K562 (cell line): ENCODE results near the gene PCED1B. TPM values are rescaled to one million over a fixed set of nuclear protein-coding genes. Genes with fewer than 3 reads are reported as not detected.

Experiments used
- ATAC-seq: fragments of 200-7000 bp; cut with Tn5 transposase; 3 replicates; pipeline ENCODE4 v1.9.1; 2020; ENCODE audit warnings: moderate library complexity
- BruUV-seq: library from RNA; stranded (reverse); fragments of 400-500 nt; replicated peaks from 2 replicates; lab custom pipeline; 2021; lab: Mats Ljungman, UMichigan
- CTCF ChIA-PET: fragments of 300-600 bp; formaldehyde crosslinking; extraction: SDS; loops from one replicate; lab custom pipeline; 2021; ENCODE audit warnings: low intra/inter-chr PET ratio; lab: Yijun Ruan, JAX
- POLR2A ChIA-PET: fragments of 300-600, 350-650 bp; sonication (Branson Sonifier 250); formaldehyde crosslinking; extraction: SDS; loops from one replicate; lab custom pipeline; 2021; ENCODE audit warnings: antibody characterized with exemption, inconsistent platforms; lab: Yijun Ruan, JAX
- DNase-seq, 4 experiments: peaks; one replicate each; pipeline versions ENCODE4 v3.0.0 to v3.0.0-alpha.2; 2011 to 2018; ENCODE audit warnings: low spot score in 3 of 4, mixed read lengths in 3 of 4; ENCODE audit errors: extremely low read depth in 1 of 4
- FAIRE-seq: peaks from 2 replicates; lab custom pipeline; 2011; peaks lifted over from hg19 to GRCh38; lab: Jason Lieb, UNC
- H2AFZ ChIP-seq: 2 replicates; pipeline ENCODE4 v1.6.0; 2011; ENCODE audit warnings: low read depth, low read length, control low read depth, inconsistent platforms
- H3K27ac ChIP-seq: fragments of 200-600 bp; 3 replicates; pipeline ENCODE4 v1.8.0; 2011; ENCODE audit warnings: low read depth, mild to moderate bottlenecking, control low read depth, inconsistent platforms, low read length, moderate library complexity, mixed read lengths; ENCODE audit errors: extremely low read depth
- H3K27me3 ChIP-seq, 2 experiments: fragments of 300-600 bp in 1 of 2; 2 replicates in 1 of 2; 3 replicates in 1 of 2; pipeline versions ENCODE4 v1.6.0 to v1.8.0; 2011; ENCODE audit warnings: inconsistent platforms in 2 of 2, low read length in 2 of 2, mild to moderate bottlenecking in 1 of 2, mixed read lengths in 1 of 2, moderate library complexity in 1 of 2; ENCODE audit not compliant: control insufficient read depth in 2 of 2, insufficient read depth in 2 of 2
- H3K36me3 ChIP-seq: fragments of 300-600 bp; 3 replicates; pipeline ENCODE4 v1.8.0; 2011; ENCODE audit warnings: mild to moderate bottlenecking, low read length, inconsistent platforms; ENCODE audit not compliant: control insufficient read depth, insufficient read depth
- H3K4me1 ChIP-seq, 2 experiments: fragments of 200-600 bp in 1 of 2; replicated peaks in 1 of 2; 2 replicates in 1 of 2; 3 replicates in 1 of 2; pipeline versions ENCODE4 v1.5.1 to v1.8.0; 2011; ENCODE audit warnings: inconsistent platforms in 2 of 2, low read length in 2 of 2, mild to moderate bottlenecking in 1 of 2, mixed read lengths in 1 of 2, moderate library complexity in 1 of 2; ENCODE audit not compliant: control insufficient read depth in 2 of 2, insufficient read depth in 2 of 2
- H3K4me2 ChIP-seq: 2 replicates; pipeline ENCODE4 v1.6.1; 2011; ENCODE audit warnings: low read length, control low read depth, inconsistent platforms, mixed read lengths; ENCODE audit not compliant: insufficient read depth
- H3K4me3 ChIP-seq: fragments of 200-600 bp; sonication (generic), shearing (Covaris generic); 2 replicates; pipeline ENCODE4 v1.5.1; 2016; ENCODE audit warnings: control low read depth, inconsistent platforms
- H3K79me2 ChIP-seq: fragments of 200-600 bp; 3 replicates; pipeline ENCODE4 v1.8.0; 2011; ENCODE audit warnings: low read length, inconsistent platforms; ENCODE audit not compliant: control insufficient read depth, insufficient read depth
- H3K9ac ChIP-seq, 2 experiments: 2 replicates each; pipeline versions ENCODE4 v1.6.0 to v1.6.1; 2011; ENCODE audit warnings: low read depth in 2 of 2, low read length in 2 of 2, control low read depth in 1 of 2, inconsistent platforms in 1 of 2, mild to moderate bottlenecking in 1 of 2, mixed read lengths in 1 of 2; ENCODE audit not compliant: insufficient read depth in 1 of 2
- H3K9me1 ChIP-seq: one replicate; pipeline ENCODE4 v1.6.0; 2011; ENCODE audit warnings: inconsistent platforms, mild to moderate bottlenecking, low read length, moderate library complexity; ENCODE audit not compliant: control insufficient read depth, insufficient read depth
- H3K9me3 ChIP-seq: replicated peaks from 2 replicates; pipeline ENCODE4 v1.5.1; 2011; ENCODE audit warnings: low read depth, low read length, inconsistent platforms; ENCODE audit not compliant: control insufficient read depth, insufficient read depth
- H4K20me1 ChIP-seq: replicated peaks from 2 replicates; pipeline ENCODE4 v1.6.1; 2011; ENCODE audit warnings: low read length, inconsistent platforms, mixed read lengths; ENCODE audit not compliant: control insufficient read depth, insufficient read depth
- HDGF ChIP-seq: fragments of 450-650 bp; IDR thresholded peaks from 2 replicates; pipeline ENCODE4 v1.6.1; 2016
- JUND ChIP-seq, 2 experiments: IDR thresholded peaks; 2 replicates in 1 of 2; 3 replicates in 1 of 2; pipeline ENCODE4 v1.6.1; 2011; ENCODE audit warnings: borderline replicate concordance in 2 of 2, low read depth in 2 of 2, low read length in 2 of 2, improper control_type of control experiment in 1 of 2, missing biosample characterization in 1 of 2, missing genetic modification characterization in 1 of 2, missing genetic modification reagents in 1 of 2
- NEUROD1 ChIP-seq: fragments of 150-350 bp; IDR thresholded peaks from 2 replicates; pipeline ENCODE4 v1.6.1; 2014; ENCODE audit warnings: borderline replicate concordance, low read length, low read depth; ENCODE audit not compliant: partially characterized antibody
- POLR2AphosphoS2 ChIP-seq: IDR thresholded peaks from 2 replicates; pipeline ENCODE4 v1.6.1; 2012; ENCODE audit warnings: low read length, improper control_type of control experiment
- TRIM24 ChIP-seq, 2 experiments: fragments of 450-650 bp; IDR thresholded peaks; 2 replicates each; pipeline ENCODE4 v1.6.1; 2016
- ZFPM2 ChIP-seq: fragments of 250-450 bp; sonication (Bioruptor Pico); IDR thresholded peaks from 2 replicates; pipeline ENCODE4 v1.5.1; 2022; ENCODE audit warnings: mild to moderate bottlenecking
- ZNF274 ChIP-seq: IDR thresholded peaks from 2 replicates; pipeline ENCODE4 v1.6.1; 2011; ENCODE audit warnings: low read depth, mild to moderate bottlenecking, low read length, moderate library complexity, borderline replicate concordance
- ZNF311 ChIP-seq: fragments of 250-450 bp; sonication (Bioruptor Pico); IDR thresholded peaks from 2 replicates; pipeline ENCODE4 v1.4.0; 2020; ENCODE audit warnings: mild to moderate bottlenecking, moderate library complexity
- ZNF780A ChIP-seq: fragments of 250-450 bp; sonication (Bioruptor Pico); IDR thresholded peaks from 2 replicates; pipeline ENCODE4 v1.5.0; 2021; ENCODE audit warnings: mild to moderate bottlenecking
- WGBS: fragments of 100-300 bp; shearing (Covaris generic); methylation state at CpG from one replicate; pipeline ENCODE4 v1.1.6; 2016; ENCODE audit warnings: low coverage, mixed read lengths; ENCODE audit not compliant: insufficient coverage; ENCODE audit errors: missing lambda C conversion rate; 5-methylcytosine and 5-hydroxymethylcytosine counted together
- in situ Hi-C: fragments of 300-500 bp; cut with MboI; formaldehyde crosslinking; loops from 4 replicates; pipeline ENCODE4 v1.15.0; 2018; ENCODE audit warnings: inconsistent platforms, mixed read lengths
- intact Hi-C: fragments of 100-400 bp; cut with micrococcal nuclease; formaldehyde crosslinking; loops from 2 replicates; pipeline ENCODE4 v1.14.2; 2022
- polyA plus RNA-seq, 8 experiments: library from polyadenylated mRNA; depleted of rRNA in 4 of 8; stranded (reverse) in 5 of 8; unstranded in 3 of 8; fragments of >200 nt; fragmentation: Nextera tagmentation in 2 of 8; fragmentation: Illumina TruSeq in 1 of 8; extraction: Ambion mirVana in 2 of 8; extraction: Trizol in 1 of 8; gene quantifications; 2 replicates each; pipeline versions ENCODE4 v1.2.1 to v1.2.3, GENCODE V29; 2011 to 2014; ENCODE audit warnings: inconsistent platforms in 1 of 8, missing spikeins in 1 of 8
- total RNA-seq, 7 experiments: library from RNA; depleted of rRNA in 6 of 7; stranded (reverse); fragments of >200 nt in 6 of 7; fragmentation: Illumina TruSeq in 2 of 7; extraction: Trizol in 2 of 7; gene quantifications; 2 replicates each; pipeline versions ENCODE4 v1.2.1 to v1.2.3, GENCODE V29; 2011 to 2021; ENCODE audit warnings: low replicate concordance in 1 of 7
- TF ChIP-seq, protein P1 (sequence below), 2 experiments: fragments of 450-650 bp; IDR thresholded peaks; 2 replicates each; pipeline ENCODE4 v1.6.1; 2018; ENCODE audit warnings: mild to moderate bottlenecking in 2 of 2, low read depth in 1 of 2; ENCODE audit not compliant: partially characterized antibody in 2 of 2
- TF ChIP-seq, protein P2 (sequence below): sonication (generic); formaldehyde crosslinking; IDR thresholded peaks from 2 replicates; pipeline ENCODE4 v1.8.1; 2023; ENCODE audit warnings: mild to moderate bottlenecking, missing genetic modification reagents, moderate library complexity
- TF ChIP-seq, protein P3 (sequence below): fragments of 250-450 bp; sonication (Bioruptor Pico); IDR thresholded peaks from 2 replicates; pipeline ENCODE4 v1.5.0; 2020; ENCODE audit warnings: mild to moderate bottlenecking, borderline replicate concordance

Gene PCED1B
- total and polyA plus RNA-seq, 9 of the 15 experiments (the other 6 are each of a cell fraction or from before 2014, with no cell fraction given), result 1.2 to 9.3 (median 2.5) TPM

DNA sequence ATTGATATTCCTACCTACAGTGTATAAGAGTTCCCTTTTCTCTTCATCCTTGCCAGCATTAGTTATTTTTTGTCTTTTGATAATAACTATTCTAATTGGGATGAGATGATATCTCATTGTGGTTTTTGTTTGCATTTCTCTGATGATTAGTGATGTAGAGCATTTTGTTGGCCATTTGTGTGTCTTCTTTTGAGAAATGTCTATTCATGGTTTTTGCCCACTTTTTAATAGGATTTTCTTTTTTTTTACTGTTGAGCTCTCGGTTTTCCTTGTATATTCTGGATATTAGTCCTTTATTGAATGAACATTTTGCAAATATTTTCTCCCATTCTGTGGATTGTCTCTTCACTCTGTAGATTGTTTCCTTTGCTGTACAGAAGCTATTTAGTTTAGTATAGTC lies 79.9 kb downstream of the PCED1B start (continued):
- TF ChIP-seq, protein P1, sequence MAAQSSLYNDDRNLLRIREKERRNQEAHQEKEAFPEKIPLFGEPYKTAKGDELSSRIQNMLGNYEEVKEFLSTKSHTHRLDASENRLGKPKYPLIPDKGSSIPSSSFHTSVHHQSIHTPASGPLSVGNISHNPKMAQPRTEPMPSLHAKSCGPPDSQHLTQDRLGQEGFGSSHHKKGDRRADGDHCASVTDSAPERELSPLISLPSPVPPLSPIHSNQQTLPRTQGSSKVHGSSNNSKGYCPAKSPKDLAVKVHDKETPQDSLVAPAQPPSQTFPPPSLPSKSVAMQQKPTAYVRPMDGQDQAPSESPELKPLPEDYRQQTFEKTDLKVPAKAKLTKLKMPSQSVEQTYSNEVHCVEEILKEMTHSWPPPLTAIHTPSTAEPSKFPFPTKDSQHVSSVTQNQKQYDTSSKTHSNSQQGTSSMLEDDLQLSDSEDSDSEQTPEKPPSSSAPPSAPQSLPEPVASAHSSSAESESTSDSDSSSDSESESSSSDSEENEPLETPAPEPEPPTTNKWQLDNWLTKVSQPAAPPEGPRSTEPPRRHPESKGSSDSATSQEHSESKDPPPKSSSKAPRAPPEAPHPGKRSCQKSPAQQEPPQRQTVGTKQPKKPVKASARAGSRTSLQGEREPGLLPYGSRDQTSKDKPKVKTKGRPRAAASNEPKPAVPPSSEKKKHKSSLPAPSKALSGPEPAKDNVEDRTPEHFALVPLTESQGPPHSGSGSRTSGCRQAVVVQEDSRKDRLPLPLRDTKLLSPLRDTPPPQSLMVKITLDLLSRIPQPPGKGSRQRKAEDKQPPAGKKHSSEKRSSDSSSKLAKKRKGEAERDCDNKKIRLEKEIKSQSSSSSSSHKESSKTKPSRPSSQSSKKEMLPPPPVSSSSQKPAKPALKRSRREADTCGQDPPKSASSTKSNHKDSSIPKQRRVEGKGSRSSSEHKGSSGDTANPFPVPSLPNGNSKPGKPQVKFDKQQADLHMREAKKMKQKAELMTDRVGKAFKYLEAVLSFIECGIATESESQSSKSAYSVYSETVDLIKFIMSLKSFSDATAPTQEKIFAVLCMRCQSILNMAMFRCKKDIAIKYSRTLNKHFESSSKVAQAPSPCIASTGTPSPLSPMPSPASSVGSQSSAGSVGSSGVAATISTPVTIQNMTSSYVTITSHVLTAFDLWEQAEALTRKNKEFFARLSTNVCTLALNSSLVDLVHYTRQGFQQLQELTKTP (IDR thresholded peaks at IDR 0.05; ENCODE audit: low read depth in 1 of 2, partially characterized antibody in 2 of 2), result peak in 1 of 2 experiments; percentile 99
- 0 out of 4 replicates have a peak, but pooled peaks of 1 of the 2 experiments have one; percentile 5 for TF ChIP-seq TRIM24 (IDR thresholded peaks at IDR 0.05)

DNA sequence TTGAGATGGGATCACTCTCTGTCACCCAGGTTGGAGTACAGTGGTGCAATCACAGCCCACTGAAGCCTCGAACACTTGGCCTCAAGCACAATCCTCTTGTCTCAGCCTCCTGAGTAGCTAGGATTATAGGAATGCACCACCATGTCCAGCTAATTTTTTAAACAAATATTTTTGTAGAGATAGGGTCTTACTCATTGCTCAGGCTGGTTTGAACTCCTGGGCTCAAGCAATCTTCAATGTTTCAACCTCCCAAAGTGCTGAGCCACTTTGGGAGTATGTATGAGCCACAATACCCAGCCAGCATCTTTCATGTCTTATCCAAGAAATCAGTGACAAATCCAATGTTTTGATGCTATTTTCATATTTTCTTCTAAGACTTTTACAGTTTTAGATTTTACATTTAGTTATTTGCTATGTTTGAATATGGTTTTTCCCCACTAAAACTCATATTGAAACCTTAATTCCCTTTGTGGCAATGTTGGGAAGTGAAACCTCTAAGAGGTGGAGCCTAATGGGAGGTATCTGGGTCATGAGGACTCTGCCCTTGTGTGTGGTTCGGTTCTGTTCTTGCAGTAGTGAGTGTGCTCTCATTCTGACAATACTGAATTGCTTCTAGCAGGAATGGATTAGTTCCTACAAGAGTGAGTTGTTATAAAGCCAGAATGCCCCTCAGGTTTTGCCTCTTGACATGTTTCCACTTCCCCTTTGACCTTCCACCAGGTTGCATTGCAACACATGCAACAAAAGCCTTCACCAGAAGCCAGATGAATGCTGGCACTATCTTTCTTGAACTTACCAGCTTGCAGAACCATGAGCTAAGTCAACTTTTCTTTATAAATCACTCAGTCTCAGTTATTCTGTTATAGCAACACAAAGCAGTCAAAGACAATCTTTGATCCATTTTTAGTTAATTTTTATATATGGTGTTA lies 81.2 kb downstream of the PCED1B start:
- H3K27ac ChIP-seq, result no peak overlapping the region
- peaks cover 3 to 12% of the 10 kb centered on the region in 2 experiments; a peak in 4 of 5 replicates for H3K4me1 ChIP-seq
- no peaks in the 10 kb centered on the region for H3K9me3 ChIP-seq
- ATAC-seq (no peak), FAIRE-seq (no peak), DNase-seq (no peak)
- H3K9ac ChIP-seq, result no peak overlapping the region
- no peaks in the 10 kb centered on the region for H3K9me1 ChIP-seq
- H3K4me2 ChIP-seq, result no peak overlapping the region
- in situ Hi-C loops (no loop called here), intact Hi-C loops (no loop called here)
- BruUV-seq, result no TSS peak
- WGBS, result 43% methylated on average over 1 of the region's 2 CpGs
- H3K36me3 ChIP-seq, result no peaks in the 10 kb centered on the region
- H3K27me3 ChIP-seq, result no peaks in the 10 kb centered on the region
- H4K20me1 ChIP-seq, result no peaks in the 10 kb centered on the region
- no peak overlapping the region for H3K4me3 ChIP-seq
- ChIA-PET CTCF (no interaction called here), POLR2A (no interaction called here)
- H2AFZ ChIP-seq, result no peak overlapping the region
- H3K79me2 ChIP-seq, result no peaks in the 10 kb centered on the region
- no peak for TF ChIP-seq POLR2AphosphoS2
- TF ChIP-seq, protein P2, sequence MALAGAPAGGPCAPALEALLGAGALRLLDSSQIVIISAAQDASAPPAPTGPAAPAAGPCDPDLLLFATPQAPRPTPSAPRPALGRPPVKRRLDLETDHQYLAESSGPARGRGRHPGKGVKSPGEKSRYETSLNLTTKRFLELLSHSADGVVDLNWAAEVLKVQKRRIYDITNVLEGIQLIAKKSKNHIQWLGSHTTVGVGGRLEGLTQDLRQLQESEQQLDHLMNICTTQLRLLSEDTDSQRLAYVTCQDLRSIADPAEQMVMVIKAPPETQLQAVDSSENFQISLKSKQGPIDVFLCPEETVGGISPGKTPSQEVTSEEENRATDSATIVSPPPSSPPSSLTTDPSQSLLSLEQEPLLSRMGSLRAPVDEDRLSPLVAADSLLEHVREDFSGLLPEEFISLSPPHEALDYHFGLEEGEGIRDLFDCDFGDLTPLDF (CRISPR knock-in tag), result no peak
- TF ChIP-seq ZFPM2 (CRISPR knock-in tag), result no peak
- TF ChIP-seq, protein P3, sequence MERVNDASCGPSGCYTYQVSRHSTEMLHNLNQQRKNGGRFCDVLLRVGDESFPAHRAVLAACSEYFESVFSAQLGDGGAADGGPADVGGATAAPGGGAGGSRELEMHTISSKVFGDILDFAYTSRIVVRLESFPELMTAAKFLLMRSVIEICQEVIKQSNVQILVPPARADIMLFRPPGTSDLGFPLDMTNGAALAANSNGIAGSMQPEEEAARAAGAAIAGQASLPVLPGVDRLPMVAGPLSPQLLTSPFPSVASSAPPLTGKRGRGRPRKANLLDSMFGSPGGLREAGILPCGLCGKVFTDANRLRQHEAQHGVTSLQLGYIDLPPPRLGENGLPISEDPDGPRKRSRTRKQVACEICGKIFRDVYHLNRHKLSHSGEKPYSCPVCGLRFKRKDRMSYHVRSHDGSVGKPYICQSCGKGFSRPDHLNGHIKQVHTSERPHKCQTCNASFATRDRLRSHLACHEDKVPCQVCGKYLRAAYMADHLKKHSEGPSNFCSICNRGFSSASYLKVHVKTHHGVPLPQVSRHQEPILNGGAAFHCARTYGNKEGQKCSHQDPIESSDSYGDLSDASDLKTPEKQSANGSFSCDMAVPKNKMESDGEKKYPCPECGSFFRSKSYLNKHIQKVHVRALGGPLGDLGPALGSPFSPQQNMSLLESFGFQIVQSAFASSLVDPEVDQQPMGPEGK (CRISPR knock-in tag), result no peak
- no peak for TF ChIP-seq JUND (IDR thresholded peaks at IDR 0.05; ENCODE audit: borderline replicate concordance, low read depth, low read length)
- no peak for TF ChIP-seq JUND (tag; IDR thresholded peaks at IDR 0.05; ENCODE audit: borderline replicate concordance, low read depth, low read length)
- no peak for TF ChIP-seq NEUROD1
- no peak for TF ChIP-seq ZNF311 (CRISPR knock-in tag)
- TF ChIP-seq ZNF274, result no peak
- no peak for TF ChIP-seq HDGF
- no peak for TF ChIP-seq ZNF780A (CRISPR knock-in tag)
